Gastrocnemius medialis (tissue), 4 donors: Measurements from ENCODE around the gene OTOP3.

Experiments used
- CTCF ChIP-seq, 5 experiments: fragments of 450-650 bp in 3 of 5; fragments of 200-600 bp in 2 of 5; sonication (generic) in 2 of 5; IDR thresholded peaks in 4 of 5; conservative IDR thresholded peaks in 1 of 5; 1 replicate in 4 of 5; 2 replicates in 1 of 5; pipeline ENCODE4 v1.5.1; 2016 to 2019; ENCODE audit warnings: antibody characterized with exemption in 5 of 5, mild to moderate bottlenecking in 3 of 5, moderate library complexity in 3 of 5
- POLR2A ChIP-seq, 2 donors: fragments of 450-650 bp; IDR thresholded peaks; one replicate each; pipeline ENCODE4 v1.6.1; 2017; ENCODE audit warnings: antibody characterized with exemption in 2 of 2, mild to moderate bottlenecking in 2 of 2, moderate library complexity in 2 of 2

GRCh38 chr17:74964988-74965622 is 29.4 kb downstream of the OTOP3 start:
- TF ChIP-seq CTCF (IDR thresholded peaks at IDR 0.05 in 4 of 5, conservative IDR thresholded peaks at IDR 0.05 in 1 of 5) (no peak), POLR2A (IDR thresholded peaks at IDR 0.05) (no peak)
